Stimulated activated naive CD4-positive, alpha-beta T cell (primary cell): ENCODE results near the gene ZNF75A.
"Not testable (repeated sequence)": the region's sequence is repeated elsewhere in the genome, so short reads cannot be mapped to it uniquely, and the experiment has no call there.

Experiments used
- DNase-seq, 6 experiments: peaks; one replicate each; lab custom pipeline; 2025; lab: John Stamatoyannopoulos, UW

The ZNF75A gene

DNA sequence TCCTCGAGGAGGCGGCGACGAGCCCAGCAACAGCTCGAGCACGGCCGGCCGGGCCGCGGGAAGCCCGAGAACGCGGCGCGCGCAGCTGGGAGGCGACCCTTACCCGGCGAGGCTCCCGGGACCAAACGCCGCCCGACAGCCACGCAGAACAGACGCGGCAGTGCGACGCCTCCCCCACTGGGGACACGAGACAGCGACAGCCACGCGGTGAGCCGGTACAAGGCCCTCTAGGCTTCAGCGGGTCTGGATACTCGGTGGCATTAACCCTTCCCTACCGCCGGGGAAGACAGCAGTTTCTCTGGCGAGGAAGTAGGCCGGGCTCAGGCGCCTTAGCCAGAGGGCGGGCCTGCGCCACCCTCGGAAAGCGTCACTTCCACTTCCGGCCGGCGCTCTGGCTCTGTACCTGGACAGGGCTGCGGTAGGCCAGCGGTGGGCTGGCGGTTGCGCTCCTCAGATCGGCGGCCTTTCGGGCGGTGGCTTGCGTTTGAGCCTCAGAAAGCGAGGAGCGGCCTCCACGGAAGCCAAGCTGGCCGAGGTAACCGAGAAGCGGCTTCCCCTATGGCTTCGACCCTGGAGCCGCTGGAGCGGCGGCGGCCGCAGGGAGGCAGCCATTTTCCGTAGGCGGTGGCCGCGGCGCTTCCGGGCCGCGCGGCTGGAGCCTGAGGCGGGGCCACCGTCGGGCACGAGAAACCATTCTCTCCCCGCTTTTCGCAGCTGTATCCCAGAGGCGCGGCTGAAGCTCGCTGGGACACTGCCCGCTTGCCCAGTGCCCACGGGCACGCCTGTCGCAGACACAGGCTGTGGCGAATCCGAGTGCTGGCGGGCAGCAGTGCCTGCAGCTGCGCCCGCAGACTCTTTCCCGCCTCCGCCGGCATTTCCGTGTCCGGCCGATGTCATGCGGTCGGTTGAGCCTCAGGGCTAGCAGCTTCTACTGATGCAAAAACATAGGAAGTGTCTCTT, at the start of gene ZNF75A, which contains the start of gene TIGD7:
Gene ZNF75A, plus strand, starts transcription at position 389 of the 960 bp plus-strand sequence. CDS start 2,932 bp downstream, outside the sequence.
Gene TIGD7, minus strand, starts transcription at position 322 of the 960 bp plus-strand sequence. CDS start 4,816 bp downstream, outside the sequence.
- DNase-seq, result peak; percentile 69 to 86 (median 81)

DNA sequence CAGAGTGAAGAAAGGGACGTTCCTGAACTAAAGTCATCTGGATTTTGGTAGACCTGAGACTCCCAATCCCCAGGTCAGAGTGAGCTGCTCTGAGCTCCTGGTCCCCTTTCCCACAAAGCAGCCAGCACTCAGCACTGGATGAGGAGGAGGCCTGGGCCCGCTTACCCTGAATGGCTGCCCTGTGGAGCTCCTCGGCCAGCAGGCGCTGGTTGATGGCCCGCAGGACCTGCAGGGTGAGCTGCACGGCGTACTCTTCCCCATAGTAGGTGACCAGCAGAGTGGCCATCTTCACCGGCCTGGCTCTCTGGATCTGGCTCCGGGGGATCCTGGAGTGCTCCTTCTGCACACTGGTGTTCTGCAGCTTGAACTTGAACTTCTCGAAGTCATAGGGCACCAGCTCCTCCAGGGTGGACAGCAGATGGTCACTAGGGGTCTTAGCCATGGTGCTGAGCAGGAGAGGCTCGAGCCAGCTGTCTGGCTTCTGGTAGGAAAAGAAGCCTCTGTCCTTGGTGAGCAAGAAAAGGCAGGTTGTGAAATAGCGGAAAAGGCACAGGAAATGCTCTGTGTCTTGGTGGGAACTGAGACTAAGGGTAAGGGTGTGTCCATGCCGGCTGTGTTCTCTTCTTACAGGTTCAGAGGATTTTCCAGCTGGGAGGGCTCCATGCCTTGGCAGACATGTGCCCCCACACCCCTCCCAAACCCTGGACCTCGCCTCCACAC, 49.0 kb upstream of the ZNF75A start, which contains the start of gene MEFV:
Gene MEFV, minus strand, starts transcription at position 488 of the 720 bp plus-strand sequence. Its CDS starts 46 bp downstream, at position 442.
- no peak for DNase-seq

DNA sequence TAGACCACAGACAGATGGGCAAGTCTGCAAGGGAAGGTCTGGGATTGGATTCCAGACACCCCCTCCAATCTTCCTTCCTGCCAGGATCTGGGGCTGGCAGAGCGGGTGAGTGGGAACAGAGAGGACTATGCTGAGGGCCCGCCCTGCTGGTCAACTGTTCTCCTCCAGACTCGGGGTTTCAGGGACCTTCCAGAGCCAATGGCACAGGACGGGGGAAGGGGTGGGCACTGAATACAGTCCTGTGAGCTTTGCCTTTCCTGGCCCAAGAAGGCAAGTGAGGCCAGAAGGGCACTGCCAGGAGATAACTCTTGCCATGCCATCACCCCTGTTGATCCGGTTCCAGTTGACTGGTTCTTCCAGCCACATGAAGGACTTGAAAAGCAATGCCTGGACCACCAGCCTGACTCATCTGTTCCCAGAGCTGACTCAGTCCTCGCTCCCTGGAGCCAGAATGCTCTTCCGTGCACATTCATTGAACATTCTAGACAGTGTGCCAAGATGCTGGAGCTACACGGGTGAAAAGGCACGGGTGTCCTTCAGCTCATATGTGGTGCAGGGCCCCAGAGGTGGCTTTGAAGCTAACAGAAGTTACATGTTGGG, 48.3 kb upstream of the ZNF75A start:
- DNase-seq, result no peak

DNA sequence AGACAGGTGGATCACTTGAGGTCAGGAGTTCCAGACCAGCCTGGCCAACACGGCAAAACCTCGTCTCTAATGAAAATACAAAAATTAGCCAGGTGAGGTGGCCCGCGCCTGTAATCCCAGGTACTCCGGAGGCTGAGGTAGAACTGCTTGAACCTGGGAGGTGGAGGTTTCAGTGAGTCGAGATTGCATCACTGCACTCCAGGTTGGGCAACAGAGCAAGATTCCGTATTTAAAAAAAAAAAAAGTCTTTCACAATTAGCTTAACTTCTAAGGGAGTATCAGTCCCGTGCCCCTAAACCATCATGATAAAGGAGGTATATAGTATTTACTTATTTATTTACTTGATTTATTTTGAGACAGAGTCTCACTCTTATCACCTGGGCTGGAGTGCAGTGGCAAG, 45.5 kb upstream of the ZNF75A start:
- DNase-seq, result no peak

DNA sequence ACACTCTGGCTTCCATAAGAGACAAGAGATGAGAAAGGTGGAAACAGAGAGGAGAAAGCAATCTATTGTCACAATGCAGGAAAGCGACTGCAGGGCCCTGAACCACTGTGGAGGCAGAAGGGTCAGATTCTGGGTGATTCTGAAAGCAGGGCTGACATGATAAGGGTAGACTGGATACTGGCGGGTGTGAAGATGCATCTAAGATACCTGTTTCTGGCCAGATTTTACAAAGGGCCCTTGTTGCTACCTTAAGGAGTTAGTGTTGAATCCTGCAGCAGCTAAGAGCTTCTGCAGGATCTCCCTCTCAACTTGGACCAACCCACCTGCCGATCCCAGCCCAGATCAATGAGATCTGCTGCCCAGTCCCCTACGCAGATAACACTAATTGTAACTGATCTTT, 42.8 kb upstream of the ZNF75A start:
- DNase-seq, result no peak

DNA sequence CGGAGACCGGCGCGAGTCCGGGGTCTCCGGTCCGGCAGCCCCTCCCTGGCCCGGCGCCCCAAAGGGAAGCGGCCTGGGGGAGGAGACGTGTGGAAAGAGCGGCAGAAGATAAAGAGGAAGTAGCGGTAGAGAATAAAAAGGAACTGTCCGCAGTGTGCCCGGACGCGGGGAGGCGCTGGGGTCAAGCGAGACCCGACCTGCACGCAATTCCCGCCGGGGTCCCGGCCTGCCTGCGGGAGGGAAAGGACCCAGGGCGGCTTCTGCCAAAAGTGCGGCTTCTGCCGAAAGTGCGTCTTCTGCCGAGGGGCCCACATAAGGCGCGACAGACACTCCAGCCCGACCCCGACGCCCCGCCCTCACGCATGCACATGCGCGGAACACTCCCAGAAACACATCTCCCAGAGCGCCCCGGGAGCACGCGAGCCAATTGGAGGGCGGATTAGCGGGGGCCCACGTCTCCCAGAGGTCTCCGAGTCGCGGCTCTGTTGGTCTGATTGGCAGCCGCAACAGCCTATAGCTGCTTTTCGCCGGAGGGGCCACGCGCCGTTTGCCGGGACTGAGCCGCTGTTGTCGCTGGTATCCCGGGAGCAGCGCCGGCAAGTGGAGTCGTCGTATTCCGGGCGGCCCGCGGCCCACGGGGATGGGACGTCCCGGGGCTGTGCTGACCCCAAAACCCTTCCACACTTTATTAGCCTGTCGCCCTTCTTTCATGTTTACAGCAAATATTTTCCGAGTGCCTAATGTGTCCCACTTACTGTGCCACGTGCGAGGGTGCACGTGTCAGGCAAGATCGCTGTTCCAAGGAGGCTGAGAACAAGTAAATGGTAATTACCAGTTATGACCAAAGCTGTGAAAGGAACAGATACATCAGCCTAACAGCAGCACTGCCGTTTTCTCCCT, 40.9 kb upstream of the ZNF75A start:
- peak; percentile 87 to 95 (median 95) for DNase-seq

DNA sequence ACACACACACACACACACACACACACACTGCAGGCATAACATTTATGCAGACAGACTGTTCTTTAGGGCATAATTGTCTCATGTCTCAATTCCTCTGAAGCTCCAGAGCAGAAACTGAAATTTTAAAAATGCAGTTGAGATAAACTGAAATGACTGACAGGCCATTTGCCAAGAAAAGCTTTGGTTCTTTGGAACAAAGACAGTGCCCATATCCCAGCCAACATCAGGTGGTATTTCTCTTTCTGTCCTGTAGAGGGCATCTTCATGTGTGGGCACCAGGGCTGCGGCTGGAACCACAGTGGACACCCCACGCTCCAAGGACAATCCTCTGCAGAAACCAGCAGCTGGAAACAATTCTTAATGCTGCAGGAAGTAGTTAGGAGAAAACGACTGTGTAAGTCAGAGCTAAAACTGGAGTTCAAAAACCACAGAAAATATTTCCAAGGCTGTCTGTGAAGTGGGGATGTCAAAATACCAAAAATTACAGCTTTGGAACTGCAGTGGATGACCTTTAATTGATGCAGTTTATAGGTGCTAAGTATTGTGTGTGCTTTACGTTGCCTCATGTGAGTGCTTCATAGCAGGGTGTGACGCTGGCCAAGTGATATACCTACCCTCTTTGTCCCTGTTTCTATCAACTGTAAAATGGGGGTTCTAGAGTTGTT, 38.3 kb upstream of the ZNF75A start:
- DNase-seq, result no peak

DNA sequence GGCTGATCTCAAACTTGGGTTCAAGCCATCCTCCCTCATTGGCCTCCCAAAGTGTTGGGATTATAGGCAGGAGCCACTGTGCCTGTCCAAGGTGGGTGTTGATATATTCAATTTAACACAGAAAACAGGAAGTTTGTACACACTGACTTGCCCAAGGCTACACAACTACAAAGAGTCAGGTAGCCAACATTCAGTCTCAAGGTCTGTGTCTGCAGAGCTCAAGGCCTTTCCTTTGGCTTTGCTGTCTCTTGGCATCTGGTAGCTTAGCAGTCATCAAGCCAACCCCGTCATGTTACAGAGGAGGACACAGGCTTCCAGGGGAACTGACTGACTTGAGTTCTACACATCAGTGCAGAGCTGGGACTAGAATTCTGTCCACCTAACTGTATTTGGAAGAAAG, 37.0 kb upstream of the ZNF75A start:
- DNase-seq, result no peak

DNA sequence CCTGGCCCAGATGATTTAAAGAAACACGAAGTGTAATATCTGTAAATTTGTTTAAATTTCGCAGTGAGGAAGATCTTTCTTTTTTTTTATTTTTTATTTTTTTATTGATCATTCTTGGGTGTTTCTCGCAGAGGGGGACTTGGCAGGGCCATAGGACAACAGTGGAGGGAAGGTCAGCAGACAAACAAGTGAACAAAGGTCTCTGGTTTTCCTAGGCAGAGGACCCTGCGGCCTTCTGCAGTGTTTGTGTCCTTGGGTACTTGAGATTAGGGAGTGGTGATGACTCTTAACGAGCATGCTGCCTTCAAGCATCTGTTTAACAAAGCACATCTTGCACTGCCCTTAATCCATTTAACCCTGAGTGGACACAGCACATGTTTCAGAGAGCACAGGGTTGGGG, 34.6 kb upstream of the ZNF75A start:
- not testable (repeated sequence) for DNase-seq

DNA sequence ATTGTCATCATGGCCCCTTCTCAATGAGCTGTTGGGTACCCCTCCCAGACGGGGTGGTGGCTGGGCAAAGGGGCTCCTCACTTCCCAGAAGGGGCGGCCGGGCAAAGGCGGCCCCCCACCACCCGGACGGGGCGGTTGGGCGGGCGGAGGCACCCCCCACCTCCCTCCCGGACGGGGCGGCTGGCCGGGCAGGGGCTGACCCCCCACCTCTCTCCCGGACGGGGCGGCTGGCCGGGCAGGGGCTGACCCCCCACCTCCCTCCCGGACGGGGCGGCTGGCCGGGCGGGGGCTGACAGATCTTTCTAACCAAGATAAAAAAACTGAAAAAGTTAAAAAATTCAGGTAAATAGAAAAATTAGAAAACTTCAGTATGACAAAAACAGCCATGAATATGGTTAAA, 34.0 kb upstream of the ZNF75A start:
- not testable (repeated sequence) for DNase-seq

DNA sequence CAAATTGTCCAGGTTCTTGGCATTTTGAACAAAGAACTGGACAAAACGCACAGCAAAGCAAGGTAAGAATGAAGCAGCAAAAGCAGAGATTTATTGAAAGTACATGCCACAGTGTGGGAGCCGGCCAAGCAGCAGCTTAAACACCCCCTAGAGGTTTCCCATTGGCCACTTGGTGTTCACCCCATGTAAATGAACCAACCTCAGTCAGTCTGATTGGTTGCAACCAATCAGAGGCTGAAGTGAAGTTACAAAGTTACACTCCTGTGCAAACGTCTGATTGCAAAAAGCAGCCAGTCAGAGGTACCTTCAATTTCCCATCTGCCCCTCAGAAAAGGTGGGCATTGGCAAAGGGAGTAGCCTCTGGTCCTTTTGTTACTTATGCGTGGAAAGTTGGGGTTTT, 30.8 kb upstream of the ZNF75A start:
- DNase-seq, result no peak

DNA sequence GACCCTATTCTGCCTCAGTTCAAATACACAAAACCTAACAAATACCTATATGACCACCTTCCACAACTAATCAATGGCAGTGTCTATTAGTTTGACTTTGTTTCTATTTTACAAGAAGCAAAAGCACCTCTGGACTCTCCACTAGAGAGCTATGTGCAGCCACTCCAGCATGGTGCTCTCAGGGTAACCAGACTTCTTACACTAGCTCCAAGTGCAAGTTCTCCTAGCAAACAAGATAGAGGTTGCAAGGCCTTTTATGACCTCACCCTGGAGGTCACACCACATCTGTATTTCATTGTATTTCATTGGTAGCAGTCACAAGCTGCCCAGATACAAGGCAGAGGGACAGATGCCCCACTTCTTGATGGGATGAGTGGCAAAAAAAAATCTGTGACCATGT, 30.4 kb upstream of the ZNF75A start:
- DNase-seq, result no peak

DNA sequence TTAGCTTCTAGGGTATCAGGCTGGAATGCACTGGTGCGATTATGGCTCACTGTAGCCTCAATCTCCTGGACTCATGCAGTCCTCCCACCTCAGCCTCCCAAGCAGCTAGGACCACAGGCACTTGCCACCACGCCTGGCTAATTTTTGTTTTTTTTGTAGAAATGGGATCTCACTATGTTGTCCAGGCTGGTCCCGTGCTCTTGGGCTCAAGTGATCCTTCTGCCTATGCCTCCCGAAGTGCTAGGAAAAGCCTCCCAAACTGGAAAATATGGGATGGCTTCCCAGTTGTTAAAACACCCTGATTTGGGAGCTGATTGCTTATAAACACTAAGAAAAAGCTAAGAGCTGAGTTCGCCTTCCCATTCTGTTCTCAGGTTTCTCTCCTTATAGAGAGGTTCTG, 28.6 kb upstream of the ZNF75A start:
- DNase-seq, result no peak

DNA sequence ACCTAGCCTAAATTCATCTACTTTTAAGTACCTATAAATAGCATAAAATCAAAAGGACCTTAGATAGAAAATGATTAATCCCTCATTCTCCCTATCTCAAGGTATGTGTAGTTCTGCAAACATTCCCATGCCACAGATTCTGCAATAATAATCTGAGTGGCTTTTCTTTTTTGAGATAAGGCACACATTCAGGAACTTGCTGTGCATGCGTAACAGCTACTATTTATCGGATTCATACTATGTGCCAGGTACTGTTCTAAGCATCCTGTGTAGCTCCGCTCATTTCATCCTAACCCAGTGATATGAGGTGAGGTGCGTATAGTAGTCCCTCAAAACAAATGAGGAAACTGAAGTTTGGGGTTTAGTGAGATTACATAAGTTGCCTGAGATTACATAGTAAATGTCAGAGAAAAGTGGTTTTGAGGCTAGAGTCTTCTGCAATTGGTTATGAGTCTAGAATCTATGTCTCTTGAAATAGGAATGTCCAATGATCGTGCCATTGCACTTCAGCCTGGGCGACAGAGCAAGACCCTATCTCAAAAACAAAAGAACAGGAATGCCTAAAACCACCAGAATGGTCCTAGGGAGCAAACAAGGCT, 24.0 kb upstream of the ZNF75A start:
- no peak for DNase-seq

DNA sequence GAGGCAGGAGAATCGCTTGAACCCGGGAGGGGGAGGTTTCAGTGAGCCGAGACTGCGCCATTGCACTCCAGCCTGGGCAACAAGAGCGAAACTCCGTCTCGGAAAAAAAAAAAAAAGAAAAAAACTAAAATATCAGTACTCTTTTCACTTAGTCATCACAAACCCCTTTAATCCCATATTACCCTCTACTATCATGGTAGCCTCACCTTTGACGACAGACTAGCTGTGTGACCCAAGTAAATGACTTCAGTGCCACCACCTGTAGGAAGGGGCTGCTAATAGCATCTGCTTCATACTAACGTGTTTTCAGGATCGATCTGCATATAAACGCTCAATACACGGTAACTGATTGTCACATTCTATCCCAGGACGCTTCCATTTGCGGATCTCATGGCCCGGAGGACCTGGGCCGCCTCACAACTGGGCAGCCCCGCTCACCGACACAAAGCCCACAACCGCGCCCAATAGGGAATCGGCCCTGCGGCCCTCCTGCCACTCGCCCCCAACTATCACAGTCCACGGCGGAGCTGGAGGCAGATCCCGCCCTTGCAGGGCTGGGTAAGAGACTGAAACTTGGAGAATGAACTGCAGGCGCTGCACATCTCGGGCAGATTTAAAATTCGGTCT, 23.1 kb upstream of the ZNF75A start:
- no peak for DNase-seq

DNA sequence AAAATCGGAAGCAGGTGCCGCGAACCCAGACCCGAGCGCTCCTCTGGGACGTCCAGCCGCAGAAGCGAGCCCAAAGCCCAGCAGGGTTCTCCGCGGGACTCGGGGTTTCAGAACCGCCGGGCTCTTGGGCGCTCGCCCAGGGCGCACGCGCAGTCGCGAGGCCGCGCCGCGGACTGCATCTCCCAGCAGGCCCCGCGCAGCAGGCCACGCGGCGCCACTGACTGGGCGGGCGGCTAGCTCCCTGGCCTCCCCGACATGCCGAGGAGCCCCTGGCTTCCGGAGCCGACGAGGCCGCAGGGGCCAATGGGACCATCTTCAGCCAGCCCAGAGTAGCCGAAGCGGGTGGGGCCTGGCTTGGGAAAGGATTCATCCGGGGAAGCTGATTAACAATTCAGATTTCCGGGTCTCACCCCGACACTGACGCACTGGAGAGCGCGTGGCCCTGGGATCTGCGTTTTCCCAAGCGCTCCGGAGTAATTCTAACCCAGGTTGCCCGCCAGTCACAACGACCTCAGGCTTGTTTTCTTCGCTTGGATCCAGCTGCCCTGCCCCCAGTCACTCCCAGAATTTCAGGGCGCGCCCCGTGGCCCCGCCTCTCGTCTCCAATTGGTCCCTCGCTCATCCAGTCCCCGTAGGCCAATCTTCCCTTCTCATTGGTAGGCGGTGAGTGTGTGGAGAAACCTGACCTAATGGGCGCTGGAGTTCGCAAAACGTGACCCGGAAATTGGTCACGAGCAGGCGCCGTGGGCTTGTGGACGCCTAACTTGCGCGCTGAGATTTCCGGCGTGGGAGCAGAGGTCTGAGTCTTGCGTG, 22.4 kb upstream of the ZNF75A start, which contains the start of gene ZNF263:
Gene ZNF263, plus strand, starts transcription at position 762 of the 813 bp plus-strand sequence. CDS start 328 bp downstream, outside the sequence.
- peak; percentile 87 to 95 (median 94) for DNase-seq

DNA sequence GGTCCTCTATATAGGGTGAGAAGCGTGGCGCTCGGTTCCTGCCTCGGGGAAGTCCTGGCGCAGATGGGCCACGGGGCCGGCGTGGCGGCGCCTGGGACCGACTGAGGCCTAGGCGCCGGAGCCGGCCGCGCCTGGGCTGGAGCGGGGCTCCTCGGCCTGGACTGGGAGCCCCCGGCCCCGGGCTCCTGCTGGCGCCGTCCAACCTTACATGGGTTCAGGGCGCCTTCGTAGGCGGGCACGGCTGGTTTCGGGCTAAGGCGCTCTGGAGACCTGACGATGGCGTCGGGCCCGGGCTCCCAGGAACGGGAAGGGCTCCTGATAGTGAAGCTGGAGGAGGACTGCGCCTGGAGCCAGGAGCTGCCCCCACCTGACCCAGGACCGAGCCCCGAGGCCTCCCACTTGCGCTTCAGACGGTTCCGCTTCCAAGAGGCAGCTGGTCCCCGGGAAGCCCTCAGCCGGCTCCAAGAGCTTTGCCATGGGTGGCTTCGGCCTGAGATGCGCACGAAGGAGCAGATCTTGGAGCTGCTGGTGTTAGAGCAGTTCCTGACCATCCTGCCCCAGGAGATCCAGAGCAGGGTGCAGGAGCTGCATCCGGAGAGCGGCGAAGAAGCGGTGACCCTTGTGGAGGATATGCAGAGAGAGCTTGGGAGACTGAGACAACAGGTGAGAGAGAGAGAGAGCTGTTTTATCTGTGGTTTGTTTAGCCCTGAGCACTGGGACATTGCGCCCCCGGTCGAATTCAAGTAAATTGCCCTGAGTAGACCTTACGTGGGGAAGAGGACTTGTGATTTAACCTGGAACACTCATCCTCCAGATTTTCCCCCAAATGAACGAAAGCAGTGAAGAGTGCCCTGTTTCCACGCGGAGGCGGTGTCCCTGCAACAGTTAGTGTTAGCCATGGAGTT, 21.5 kb upstream of the ZNF75A start:
- DNase-seq, result no peak

DNA sequence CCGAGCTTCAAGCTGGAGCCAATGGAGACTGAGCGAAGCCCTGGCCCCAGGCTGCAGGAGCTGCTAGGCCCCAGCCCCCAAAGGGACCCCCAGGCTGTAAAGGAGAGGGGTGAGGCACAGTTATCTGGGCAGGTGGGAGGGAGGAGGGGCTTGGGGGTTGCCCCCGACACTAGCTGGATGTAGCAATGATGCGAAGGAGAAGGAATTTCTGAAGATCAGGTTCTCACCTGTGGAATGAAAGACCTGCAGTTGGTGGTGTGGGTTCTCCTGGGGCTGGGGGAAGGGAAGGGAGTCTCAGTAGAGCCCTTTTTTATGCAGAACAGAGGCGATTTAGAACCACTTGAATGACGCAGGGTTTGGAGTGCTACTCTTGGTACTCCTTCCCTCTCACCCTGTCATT, 20.2 kb upstream of the ZNF75A start:
- DNase-seq, result no peak
